Dermis lymphatic vessel endothelial cell (primary cell): Measurements from ENCODE around the gene MEP1B. TPM values are rescaled to one million over a fixed set of nuclear protein-coding genes. Genes with fewer than 3 reads are reported as not detected.

Experiments
- total RNA-seq: library from RNA; depleted of rRNA; stranded (reverse); fragments of >200 nt; gene quantifications from 2 replicates; pipeline ENCODE4 v1.2.1, GENCODE V29; 2014

MEP1B gene
- total RNA-seq = 0.09 TPM in 1 of 2 replicates, not detected in the other

GRCh38 chr18:32189790-32190189, at the start of gene MEP1B:
Gene MEP1B, plus strand, starts transcription at chr18:32190039. Its CDS starts 32 bp downstream, at chr18:32190071.

Other genes starting within 250 kb of the MEP1B start
- 61.8 and 68.2 TPM in 2 replicates for gene TRAPPC8, start 246.9 kb upstream of the MEP1B start, total RNA-seq
- 3.9 and 7.3 TPM in 2 replicates for gene RNF125, start 171.2 kb upstream of the MEP1B start, total RNA-seq
- 37.6 and 39.2 TPM in 2 replicates for gene RNF138, start 98.2 kb upstream of the MEP1B start, total RNA-seq